OCI-LY7 (cell line): Measurements from ENCODE around the gene REPIN1. TPM values are rescaled to one million over a fixed set of nuclear protein-coding genes. Genes with fewer than 3 reads are reported as not detected.

ENCODE experiments used
- BruUV-seq: library from RNA; stranded (reverse); fragments of 400-500 nt; replicated peaks from 2 replicates; lab custom pipeline; 2021; lab: Mats Ljungman, UMichigan
- CTCF ChIA-PET: fragments of 300-600 bp; sonication (Branson Sonifier 250); formaldehyde crosslinking; loops from one replicate; lab custom pipeline; 2022; ENCODE audit warnings: antibody characterized with exemption; ENCODE audit not compliant: unreplicated experiment; lab: Charles Lee
- POLR2A ChIA-PET: fragments of 300-600 bp; sonication (Branson Sonifier 250); formaldehyde crosslinking; loops from one replicate; lab custom pipeline; 2022; ENCODE audit warnings: antibody characterized with exemption; lab: Charles Lee
- DNase-seq: peaks from one replicate; pipeline ENCODE4 v3.0.0-alpha.2; 2015; ENCODE audit warnings: low spot score
- H2AFZ ChIP-seq: fragments of 200-600 bp; sonication (generic), shearing (Covaris generic); 2 replicates; pipeline ENCODE4 v1.6.1; 2014; ENCODE audit warnings: mild to moderate bottlenecking, antibody characterized with exemption, low read length, moderate library complexity
- H3K27ac ChIP-seq: fragments of 200-600 bp; sonication (generic); 2 replicates; pipeline ENCODE4 v1.5.1; 2014; ENCODE audit warnings: mixed run types, low read depth, mild to moderate bottlenecking, moderate library complexity, low read length, inconsistent platforms; ENCODE audit not compliant: poor library complexity, severe bottlenecking
- H3K36me3 ChIP-seq: fragments of 200-600 bp; sonication (generic); 2 replicates; pipeline ENCODE4 v1.6.1; 2014; ENCODE audit warnings: mild to moderate bottlenecking, antibody characterized with exemption, low read length, moderate library complexity, mixed read lengths; ENCODE audit not compliant: insufficient read depth
- H3K4me1 ChIP-seq: fragments of 200-600 bp; sonication (generic); 2 replicates; pipeline ENCODE4 v1.5.1; 2014; ENCODE audit warnings: mild to moderate bottlenecking, low read length; ENCODE audit not compliant: insufficient read depth, poor library complexity, severe bottlenecking
- H3K4me2 ChIP-seq: fragments of 200-600 bp; sonication (generic); 2 replicates; pipeline ENCODE4 v1.6.1; 2014; ENCODE audit warnings: mild to moderate bottlenecking, low read length
- H3K4me3 ChIP-seq: fragments of 200-600 bp; sonication (generic); 2 replicates; pipeline ENCODE4 v1.5.1; 2014; ENCODE audit warnings: mild to moderate bottlenecking, low read depth, low read length; ENCODE audit not compliant: poor library complexity, severe bottlenecking
- H3K79me2 ChIP-seq: fragments of 200-600 bp; sonication (generic); 2 replicates; pipeline ENCODE4 v1.6.1; 2016; ENCODE audit warnings: low read depth, mild to moderate bottlenecking, low read length, moderate library complexity, mixed read lengths; ENCODE audit not compliant: insufficient read depth
- H3K9me2 ChIP-seq: fragments of 200-600 bp; sonication (generic); 2 replicates; pipeline ENCODE4 v1.6.1; 2016; ENCODE audit warnings: mild to moderate bottlenecking, low read length, mixed read lengths; ENCODE audit not compliant: insufficient read depth
- H3K9me3 ChIP-seq: fragments of 200-600 bp; sonication (generic); 2 replicates; pipeline ENCODE4 v1.6.1; 2014; ENCODE audit warnings: mild to moderate bottlenecking, mixed run types, low read length, mixed read lengths
- H4K20me1 ChIP-seq: fragments of 200-600 bp; sonication (generic); 2 replicates; pipeline ENCODE4 v1.6.1; 2014; ENCODE audit warnings: mild to moderate bottlenecking, antibody characterized with exemption, low read length, moderate library complexity, mixed read lengths; ENCODE audit not compliant: insufficient read depth
- EZH2phosphoT487 ChIP-seq: fragments of 200-600 bp; sonication (generic); IDR thresholded peaks from 2 replicates; pipeline ENCODE4 v1.6.1; 2018; ENCODE audit warnings: low read depth, borderline replicate concordance, mild to moderate bottlenecking, mixed run types, antibody characterized with exemption, low read length, moderate library complexity, mixed read lengths
- intact Hi-C: fragments of 100-400 bp; cut with micrococcal nuclease; formaldehyde crosslinking; loops from one replicate; pipeline ENCODE4 v1.10.0; 2022; ENCODE audit not compliant: unreplicated experiment
- total RNA-seq, 2 experiments: library from RNA; depleted of rRNA in 1 of 2; stranded (reverse); fragments of >200 nt in 1 of 2; shearing (Covaris generic) in 1 of 2; gene quantifications; 2 replicates each; pipeline ENCODE4 v1.2.3, GENCODE V29; 2014 to 2022
- TF ChIP-seq, protein P1 (sequence below): fragments of 200-600 bp; sonication (generic); conservative IDR thresholded peaks from 2 replicates; pipeline ENCODE4 v1.5.1; 2014; ENCODE audit warnings: mild to moderate bottlenecking, antibody characterized with exemption, low read length, moderate library complexity, mixed read lengths

Gene REPIN1
- total RNA-seq, 2 experiments from 2014 or later: 19.0 to 46.2 TPM

DNA sequence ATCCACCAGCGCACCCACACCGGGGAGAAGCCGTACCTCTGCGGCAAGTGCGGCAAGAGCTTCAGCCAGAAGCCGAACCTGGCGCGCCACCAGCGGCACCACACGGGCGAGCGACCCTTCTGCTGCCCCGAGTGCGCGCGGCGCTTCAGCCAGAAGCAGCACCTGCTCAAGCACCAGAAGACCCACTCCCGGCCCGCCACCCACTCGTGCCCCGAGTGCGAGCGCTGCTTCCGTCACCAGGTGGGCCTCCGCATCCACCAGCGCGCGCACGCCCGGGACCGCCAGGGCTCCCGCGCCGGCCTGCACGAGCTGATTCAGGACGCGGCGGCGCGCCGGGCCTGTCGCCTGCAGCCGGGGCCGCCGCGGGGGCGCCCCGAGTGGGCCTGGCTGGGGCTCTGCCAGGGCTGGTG is 28.2 kb downstream of the REPIN1 start:
- DNase-seq: no peak
- no TSS peak for BruUV-seq
- POLR2A ChIA-PET: no interaction called here
- Histone ChIP-seq H3K9me3 (no peaks in the 10 kb centered on the region), H3K9me2 (no peaks in the 10 kb centered on the region), H3K27ac (no peak overlapping the region), H2AFZ (no peak overlapping the region), H3K4me3 (no peak overlapping the region), H3K79me2 (no peaks in the 10 kb centered on the region), H3K4me2 (no peak overlapping the region), H3K36me3 (no peaks in the 10 kb centered on the region), H4K20me1 (no peaks in the 10 kb centered on the region), H3K4me1 (no peaks in the 10 kb centered on the region)
- CTCF ChIA-PET: no interaction called here
- intact Hi-C loops: no loop called here
- TF ChIP-seq EZH2phosphoT487: no peak
- TF ChIP-seq, protein P1, sequence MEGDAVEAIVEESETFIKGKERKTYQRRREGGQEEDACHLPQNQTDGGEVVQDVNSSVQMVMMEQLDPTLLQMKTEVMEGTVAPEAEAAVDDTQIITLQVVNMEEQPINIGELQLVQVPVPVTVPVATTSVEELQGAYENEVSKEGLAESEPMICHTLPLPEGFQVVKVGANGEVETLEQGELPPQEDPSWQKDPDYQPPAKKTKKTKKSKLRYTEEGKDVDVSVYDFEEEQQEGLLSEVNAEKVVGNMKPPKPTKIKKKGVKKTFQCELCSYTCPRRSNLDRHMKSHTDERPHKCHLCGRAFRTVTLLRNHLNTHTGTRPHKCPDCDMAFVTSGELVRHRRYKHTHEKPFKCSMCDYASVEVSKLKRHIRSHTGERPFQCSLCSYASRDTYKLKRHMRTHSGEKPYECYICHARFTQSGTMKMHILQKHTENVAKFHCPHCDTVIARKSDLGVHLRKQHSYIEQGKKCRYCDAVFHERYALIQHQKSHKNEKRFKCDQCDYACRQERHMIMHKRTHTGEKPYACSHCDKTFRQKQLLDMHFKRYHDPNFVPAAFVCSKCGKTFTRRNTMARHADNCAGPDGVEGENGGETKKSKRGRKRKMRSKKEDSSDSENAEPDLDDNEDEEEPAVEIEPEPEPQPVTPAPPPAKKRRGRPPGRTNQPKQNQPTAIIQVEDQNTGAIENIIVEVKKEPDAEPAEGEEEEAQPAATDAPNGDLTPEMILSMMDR: no peak

DNA sequence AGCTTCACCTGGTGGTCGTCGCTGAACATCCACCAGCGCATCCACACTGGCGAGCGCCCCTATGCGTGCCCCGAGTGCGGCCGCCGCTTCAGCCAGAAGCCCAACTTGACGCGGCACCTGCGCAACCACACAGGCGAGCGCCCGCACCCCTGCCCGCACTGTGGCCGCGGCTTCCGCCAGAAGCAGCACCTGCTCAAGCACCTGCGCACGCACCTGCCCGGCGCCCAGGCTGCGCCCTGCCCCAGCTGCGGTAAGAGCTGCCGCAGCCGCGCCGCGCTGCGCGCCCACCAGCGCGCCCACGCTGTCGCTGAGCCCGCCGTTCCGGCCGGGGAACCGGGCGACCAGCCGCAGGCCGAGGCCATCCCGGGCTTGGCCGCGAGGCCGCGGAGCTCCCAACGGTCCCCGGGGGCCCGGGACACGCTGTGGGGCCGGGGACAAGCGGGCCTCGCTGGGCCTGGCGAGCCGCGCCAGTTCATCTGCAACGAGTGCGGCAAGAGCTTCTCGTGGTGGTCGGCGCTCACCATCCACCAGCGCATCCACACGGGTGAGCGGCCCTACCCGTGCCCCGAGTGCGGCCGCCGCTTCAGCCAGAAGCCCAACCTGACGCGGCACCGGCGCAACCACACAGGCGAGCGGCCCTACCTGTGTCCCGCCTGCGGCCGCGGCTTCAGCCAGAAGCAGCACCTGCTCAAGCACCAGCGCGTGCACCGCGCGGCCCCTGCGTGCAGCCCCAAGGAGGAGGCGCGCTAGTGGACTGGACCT is 28.9 kb downstream of the REPIN1 start:
- ChIA-PET CTCF (no interaction called here), POLR2A (no interaction called here)
- TF ChIP-seq, protein P1: no peak
- TF ChIP-seq EZH2phosphoT487: no peak
- Histone ChIP-seq H3K4me3 (no peak overlapping the region), H3K27ac (no peak overlapping the region), H3K4me1 (no peaks in the 10 kb centered on the region), H2AFZ (no peak overlapping the region), H4K20me1 (no peaks in the 10 kb centered on the region), H3K9me2 (no peaks in the 10 kb centered on the region), H3K4me2 (no peak overlapping the region), H3K9me3 (no peaks in the 10 kb centered on the region), H3K79me2 (no peaks in the 10 kb centered on the region), H3K36me3 (no peaks in the 10 kb centered on the region)
- intact Hi-C loops: no loop called here
- no TSS peak for BruUV-seq
- DNase-seq: no peak
